Sciatic nerve (tissue), 2 donors: ENCODE measurements around the gene IGFLR1. TPM values are rescaled to one million over a fixed set of nuclear protein-coding genes. Genes with fewer than 3 reads are reported as not detected.

Experiments
- ATAC-seq: fragments of 200-7000 bp; cut with Tn5 transposase; one replicate; pipeline ENCODE4 v1.9.1; 2020; ENCODE audit warnings: mild to moderate bottlenecking, moderate library complexity
- DNase-seq: peaks from one replicate; pipeline ENCODE4 v3.0.0-alpha.2; 2020; ENCODE audit warnings: low spot score
- intact Hi-C: fragments of 100-400 bp; cut with DNase I; formaldehyde crosslinking; loops from one replicate; pipeline ENCODE4 v1.14.2; 2022
- total RNA-seq: library from RNA; stranded (reverse); fragmentation: NEBNext Ultra II Directional; extraction: Animal tissue kit (Norgen Biotek cat#: 25700); gene quantifications from one replicate; pipeline ENCODE4 v1.2.1, GENCODE V29; 2021
- donor health status: DM: no; HTN: no; CAD: no.
- donor health status: DM: no; HTN: no; CAD: no.

IGFLR1 gene
- total RNA-seq, 1 donor from 2014 or later = 10.8 TPM

GRCh38 chr19:35716801-35717664 lies 25.2 kb downstream of the IGFLR1 start:
- intact Hi-C loops = loop anchor here (5.0 to 10.0 kb wide), 2 partner anchors 170 to 572 kb away; partner anchors contain the start of genes FXYD7 and TMEM147
- peak; percentile 95 for ATAC-seq
- DNase-seq = peak; percentile 96

DNA sequence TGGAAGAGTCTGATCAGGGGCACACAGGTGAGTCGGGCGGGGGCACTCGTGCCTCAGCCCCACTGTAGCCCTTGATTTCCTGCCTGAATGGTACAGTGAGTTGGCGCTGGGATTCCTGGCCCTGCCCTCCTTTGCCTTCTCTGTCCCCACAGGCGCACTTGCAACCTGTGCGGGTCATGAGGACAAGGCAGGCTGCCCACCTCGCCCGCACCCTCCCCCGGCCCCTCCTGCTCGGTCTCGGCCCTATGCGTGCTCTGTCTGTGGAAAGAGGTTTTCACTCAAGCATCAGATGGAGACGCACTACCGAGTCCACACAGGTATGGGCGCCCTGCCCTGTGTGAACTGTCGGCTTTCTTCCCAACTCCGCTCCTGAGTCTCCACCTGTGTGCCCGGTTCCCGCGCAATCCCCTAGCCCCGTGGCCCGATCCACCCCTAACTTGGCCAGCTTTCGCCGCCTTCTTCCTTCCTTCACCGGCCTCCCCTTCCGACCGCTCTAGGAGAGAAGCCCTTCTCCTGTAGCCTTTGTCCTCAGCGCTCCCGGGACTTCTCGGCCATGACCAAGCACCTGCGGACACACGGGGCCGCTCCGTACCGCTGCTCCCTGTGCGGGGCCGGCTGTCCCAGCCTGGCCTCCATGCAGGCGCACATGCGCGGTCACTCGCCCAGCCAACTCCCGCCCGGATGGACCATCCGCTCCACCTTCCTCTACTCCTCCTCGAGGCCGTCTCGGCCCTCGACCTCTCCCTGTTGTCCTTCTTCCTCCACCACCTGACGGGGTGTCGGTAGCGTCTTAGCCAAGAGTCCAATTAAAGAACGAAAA lies 26.1 kb downstream of the IGFLR1 start:
- DNase-seq (peak; percentile 83), ATAC-seq (peak; percentile 70)
- intact Hi-C loops = loop anchor here (5.0 to 10.0 kb wide), 2 partner anchors 169 to 571 kb away; partner anchors contain the start of genes FXYD7 and TMEM147

GRCh38 chr19:35715355-35715809 lies 26.9 kb downstream of the IGFLR1 start:
- intact Hi-C loops = loop anchor here (5.0 to 10.0 kb wide), 2 partner anchors 168 to 571 kb away; partner anchors contain the start of genes FXYD7 and TMEM147
- ATAC-seq (no peak), DNase-seq (no peak)

DNA sequence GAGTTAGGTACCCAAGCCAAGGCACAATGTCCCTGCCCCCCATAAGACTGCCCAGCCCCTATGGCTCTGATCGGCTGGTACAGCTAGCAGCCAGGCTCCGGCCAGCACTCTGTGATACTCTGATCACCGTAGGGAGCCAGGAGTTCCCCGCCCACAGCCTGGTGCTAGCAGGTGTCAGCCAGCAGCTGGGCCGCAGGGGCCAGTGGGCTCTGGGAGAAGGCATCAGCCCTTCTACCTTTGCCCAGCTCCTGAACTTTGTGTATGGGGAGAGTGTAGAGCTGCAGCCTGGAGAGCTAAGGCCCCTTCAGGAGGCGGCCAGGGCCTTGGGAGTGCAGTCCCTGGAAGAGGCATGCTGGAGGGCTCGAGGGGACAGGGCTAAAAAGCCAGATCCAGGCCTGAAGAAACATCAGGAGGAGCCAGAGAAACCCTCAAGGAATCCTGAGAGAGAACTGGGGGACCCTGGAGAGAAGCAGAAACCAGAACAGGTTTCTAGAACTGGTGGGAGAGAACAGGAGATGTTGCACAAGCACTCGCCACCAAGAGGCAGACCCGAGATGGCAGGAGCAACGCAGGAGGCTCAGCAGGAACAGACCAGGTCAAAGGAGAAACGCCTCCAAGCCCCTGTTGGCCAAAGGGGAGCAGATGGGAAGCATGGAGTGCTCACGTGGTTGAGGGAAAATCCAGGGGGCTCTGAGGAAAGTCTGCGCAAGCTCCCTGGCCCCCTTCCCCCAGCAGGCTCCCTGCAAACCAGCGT lies 27.5 kb downstream of the IGFLR1 start:
- ATAC-seq (no peak), DNase-seq (no peak)
- intact Hi-C loops = loop anchor here (5.0 to 10.0 kb wide), 2 partner anchors 167 to 570 kb away; partner anchors contain the start of genes FXYD7 and TMEM147

- ATAC-seq (no peak), DNase-seq (no peak)
- intact Hi-C loops = loop anchor here (10.0 kb wide), 1 partner anchor 569 kb away; the partner anchor contains the start of gene FXYD7
These were observed 28.3 kb downstream of the IGFLR1 start for GRCh38 chr19:35713904-35714495.

GRCh38 chr19:35713506-35713850 lies 28.8 kb downstream of the IGFLR1 start:
- ATAC-seq = no peak
- intact Hi-C loops = loop anchor here (10.0 kb wide), 1 partner anchor 569 kb away; the partner anchor contains the start of gene FXYD7
- no peak for DNase-seq

DNA sequence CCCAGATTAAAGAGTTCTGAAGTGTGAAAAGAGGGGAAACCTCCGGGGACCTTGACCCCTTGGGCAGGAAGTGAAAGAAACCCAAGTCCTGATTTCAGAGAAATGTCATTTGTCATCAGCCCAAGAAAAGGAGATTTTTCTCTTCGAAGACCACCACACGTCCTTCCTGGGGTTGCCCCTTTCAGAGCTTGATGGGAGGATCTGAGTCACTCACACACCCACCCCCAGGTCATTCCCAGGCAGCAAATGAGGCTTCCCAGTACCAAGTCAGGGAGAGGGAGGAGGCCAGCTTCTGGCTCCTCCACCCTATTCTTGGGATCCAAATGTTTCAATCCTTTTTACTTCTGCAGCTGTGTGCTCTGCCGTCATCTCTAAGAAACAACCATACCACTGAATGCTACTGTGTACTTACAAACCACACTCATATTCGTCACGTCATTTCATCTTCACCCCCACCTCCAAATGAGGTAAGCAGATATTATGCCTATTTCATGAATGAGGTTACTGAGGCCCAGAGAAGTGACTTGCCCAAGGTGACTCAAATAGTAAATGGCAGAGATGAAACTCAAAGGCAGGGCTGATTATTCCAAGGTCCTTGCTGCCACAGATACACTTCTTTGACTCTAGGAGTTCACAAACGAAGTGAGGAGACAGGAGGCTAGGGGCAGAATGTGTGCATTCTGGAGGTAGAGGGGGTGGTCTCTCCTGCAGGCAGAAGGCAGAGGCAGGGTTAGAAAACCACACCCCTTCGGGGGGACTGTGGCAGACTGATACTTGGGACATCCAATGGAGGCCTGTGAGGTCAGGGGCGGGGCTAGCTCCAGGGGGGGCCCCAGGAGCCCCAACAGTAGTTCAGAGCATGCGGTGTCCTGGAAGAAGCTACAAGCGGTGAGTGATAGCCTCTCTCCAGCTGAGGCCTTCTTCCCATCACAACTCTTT lies 29.4 kb downstream of the IGFLR1 start:
- no peak for ATAC-seq
- intact Hi-C loops = loop anchor here (10.0 kb wide), 1 partner anchor 568 kb away; the partner anchor contains the start of gene FXYD7
- no peak for DNase-seq

GRCh38 chr19:35710784-35711723 lies 31.2 kb downstream of the IGFLR1 start:
- ATAC-seq (no peak), DNase-seq (no peak)
- intact Hi-C loops = loop anchor here (10.0 kb wide), 1 partner anchor 566 kb away; the partner anchor contains the start of gene FXYD7

GRCh38 chr19:35708391-35708790 lies 33.9 kb downstream of the IGFLR1 start:
- no peak for ATAC-seq
- intact Hi-C loops = no loop called here

DNA sequence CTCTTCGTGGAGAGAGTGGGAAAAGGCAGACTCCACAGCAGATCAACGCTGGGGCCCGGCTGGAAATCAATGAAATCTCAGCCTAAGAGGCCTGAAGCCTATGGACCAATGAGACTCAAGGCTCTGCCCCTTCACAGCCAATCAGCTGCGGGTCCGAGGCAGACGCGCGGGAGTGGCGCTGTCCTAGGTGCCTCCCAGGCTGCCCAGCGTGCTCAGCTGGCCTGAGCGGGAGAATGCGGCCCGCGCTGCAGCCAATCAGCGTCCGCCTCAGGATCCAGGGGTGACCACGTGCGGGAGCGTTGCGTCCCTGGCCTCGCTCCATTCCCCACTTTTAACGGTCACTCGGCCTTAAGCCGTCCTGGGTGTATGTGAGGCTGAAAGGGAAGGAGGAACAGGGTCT lies 38.0 kb downstream of the IGFLR1 start, which contains the start of gene ZBTB32:
TSS of gene ZBTB32 (plus strand) at position 341 of the 400 bp plus-strand sequence. CDS start 10,069 bp downstream, outside the sequence.
- intact Hi-C loops = no loop called here
- no peak for ATAC-seq
- DNase-seq = no peak

More at GRCh38 chr19:35708391-35708790, 33.9 kb downstream of the IGFLR1 start:
- no peak for DNase-seq

DNA sequence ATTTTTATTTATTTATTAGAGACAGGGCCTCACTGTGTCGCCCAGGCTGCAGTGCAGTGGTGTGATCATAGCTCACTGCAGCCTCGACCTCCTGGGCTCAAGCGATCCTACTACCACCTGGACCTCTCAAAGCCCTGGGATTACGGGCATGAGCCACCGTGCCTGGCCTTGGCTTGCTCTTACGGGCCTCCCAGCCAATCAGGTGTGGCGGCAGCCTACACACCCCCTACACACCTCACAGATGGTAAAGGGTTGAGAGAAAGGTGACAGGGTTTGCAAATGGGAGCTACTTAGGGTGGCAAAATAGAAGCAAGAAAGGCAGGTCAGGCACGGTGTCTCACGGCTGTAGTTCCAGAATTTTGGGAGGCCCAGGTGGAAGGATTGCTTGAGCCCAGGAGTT lies 38.9 kb downstream of the IGFLR1 start:
- intact Hi-C loops = no loop called here
- ATAC-seq (no peak), DNase-seq (no peak)

- intact Hi-C loops = no loop called here
- peak; percentile 100 for ATAC-seq
- DNase-seq = peak; percentile 95
These were observed 39.8 kb downstream of the IGFLR1 start for GRCh38 chr19:35702223-35703012.

- intact Hi-C loops = no loop called here
- DNase-seq (no peak), ATAC-seq (no peak)
These were observed 45.4 kb downstream of the IGFLR1 start for GRCh38 chr19:35696835-35697234.

DNA sequence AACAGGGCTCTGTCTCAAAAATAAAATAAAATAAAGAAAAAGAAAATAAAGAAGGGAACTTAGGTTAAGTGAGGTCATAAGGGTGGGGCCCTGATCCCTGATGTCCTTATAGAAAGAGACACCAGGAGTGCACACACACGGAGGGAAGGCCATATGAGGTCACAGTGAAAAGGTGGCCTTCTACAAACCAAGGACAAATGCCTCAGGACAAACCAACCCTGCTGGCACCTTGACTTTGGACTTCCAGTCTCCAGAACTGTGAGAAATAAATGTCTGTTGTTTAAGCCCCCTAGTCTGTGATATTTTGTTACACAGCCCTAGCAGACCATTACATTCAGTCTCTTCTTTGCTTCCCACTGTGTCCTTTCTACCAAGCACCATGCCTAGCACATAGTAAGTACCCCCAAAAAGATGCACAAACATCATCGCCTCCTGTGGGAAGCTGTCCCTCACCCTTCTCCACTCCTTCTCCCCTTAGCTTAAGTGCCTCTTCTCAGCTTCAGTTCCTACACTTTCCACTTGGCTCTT lies 46.3 kb downstream of the IGFLR1 start:
- DNase-seq = no peak
- intact Hi-C loops = no loop called here
- ATAC-seq = no peak
